Measurements from ENCODE around the gene ITPR2.
"Not testable (repeated sequence)": the region's sequence is repeated elsewhere in the genome, so short reads cannot be mapped to it uniquely, and the experiment has no call there.

ITPR2 gene

DNA sequence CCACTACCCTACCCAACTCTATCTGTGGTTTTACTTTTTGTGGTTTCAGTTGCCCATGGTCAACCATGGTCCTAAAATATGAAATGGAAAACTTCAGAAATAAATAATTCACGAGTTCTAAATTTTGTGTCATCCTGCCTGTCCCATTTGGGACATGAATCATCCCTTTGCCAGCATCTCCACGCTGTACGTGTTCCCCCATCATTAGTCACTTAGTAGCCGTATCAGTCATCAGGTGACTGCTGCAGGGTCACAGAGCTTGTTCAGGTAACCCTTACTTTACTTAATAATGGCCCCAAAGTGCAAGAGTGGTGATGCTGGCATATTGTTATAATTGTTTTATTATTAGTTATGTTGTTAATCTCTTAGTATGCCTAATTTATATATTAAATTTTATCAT, 209.9 kb downstream of the ITPR2 start:
- no peak for DNase-seq (ENCODE audit: low read depth)

- DNase-seq (ENCODE audit: low read depth), result no peak
Measured at GRCh38 chr12:26622601-26623000, 210.4 kb downstream of the ITPR2 start.

DNA sequence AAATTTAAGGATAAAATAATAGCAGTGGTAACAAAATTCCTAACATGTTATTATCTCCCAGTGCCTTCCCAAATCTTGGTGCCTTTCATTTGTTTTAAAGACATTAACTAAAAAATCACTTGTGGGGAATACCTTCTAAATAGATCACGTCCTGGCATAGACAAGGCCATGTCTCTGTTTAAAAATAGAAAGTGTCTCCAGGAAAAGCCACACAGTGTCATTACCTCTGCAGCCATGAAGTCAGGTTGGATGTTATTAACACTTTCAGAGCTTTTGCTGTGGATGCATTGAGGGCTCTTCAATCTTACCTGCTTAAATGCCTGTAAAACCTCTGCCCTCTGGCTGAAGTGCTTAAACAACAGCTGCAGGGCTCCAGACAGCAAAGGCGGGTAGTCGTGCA, 211.1 kb downstream of the ITPR2 start:
- no peak for DNase-seq (ENCODE audit: low read depth)

GRCh38 chr12:26620907-26621306, 212.1 kb downstream of the ITPR2 start:
- DNase-seq (ENCODE audit: low read depth), result no peak

- DNase-seq (ENCODE audit: low read depth), result no peak
Measured at GRCh38 chr12:26617513-26617912, 215.5 kb downstream of the ITPR2 start.

DNA sequence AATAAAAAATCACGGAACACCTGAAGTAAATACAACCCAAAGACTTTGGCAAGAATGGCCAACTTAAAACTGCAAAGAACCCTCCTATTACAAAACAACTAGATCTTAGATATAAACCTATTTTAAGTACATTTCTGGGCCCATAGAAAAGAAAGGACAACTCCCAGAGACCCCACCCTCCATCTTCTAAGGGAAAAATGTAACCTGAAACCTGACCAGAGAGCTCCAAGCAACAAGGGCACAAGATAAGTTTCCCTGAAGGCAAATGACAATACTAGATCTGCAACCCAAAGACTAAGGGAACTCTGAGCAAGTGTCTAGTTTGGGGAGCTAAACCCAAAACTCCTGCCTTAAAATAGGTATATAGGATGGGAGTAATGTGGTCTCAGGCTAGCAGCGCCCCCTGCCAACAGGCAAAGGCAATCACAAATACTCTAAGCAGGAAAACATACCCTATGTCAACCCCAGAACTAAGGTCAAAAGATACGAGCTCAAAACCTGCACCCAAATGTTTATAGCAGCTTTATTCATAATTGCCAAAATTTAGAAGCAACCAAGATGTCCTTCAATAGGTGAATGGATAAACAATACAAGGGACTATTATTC, 218.9 kb downstream of the ITPR2 start:
- peak; percentile 18 for DNase-seq (ENCODE audit: low read depth)

GRCh38 chr12:26612203-26612602, 220.8 kb downstream of the ITPR2 start:
- no peak for DNase-seq (ENCODE audit: low read depth)

- no peak for DNase-seq (ENCODE audit: low read depth)
Measured at GRCh38 chr12:26611598-26611997, 221.4 kb downstream of the ITPR2 start.

DNA sequence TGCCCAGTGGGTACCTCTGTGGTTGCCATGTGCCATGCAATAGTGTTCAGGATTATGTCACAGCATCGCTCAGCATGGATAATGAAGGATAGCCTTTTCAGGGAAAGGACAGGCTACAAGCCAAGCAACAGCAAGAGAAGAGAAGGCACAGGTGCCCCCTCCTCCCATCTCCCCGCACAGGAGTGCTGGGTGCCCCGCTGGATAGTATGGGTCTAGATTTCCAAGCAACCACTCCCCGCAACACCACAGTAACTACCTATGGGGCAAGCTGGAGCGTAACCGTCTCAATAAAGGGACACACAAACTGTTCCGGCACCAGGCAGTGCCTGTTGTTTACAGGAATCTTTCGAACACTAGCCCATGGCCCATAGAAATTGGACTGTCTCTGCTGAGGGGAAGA, 222.2 kb downstream of the ITPR2 start:
- no peak for DNase-seq (ENCODE audit: low read depth)

DNA sequence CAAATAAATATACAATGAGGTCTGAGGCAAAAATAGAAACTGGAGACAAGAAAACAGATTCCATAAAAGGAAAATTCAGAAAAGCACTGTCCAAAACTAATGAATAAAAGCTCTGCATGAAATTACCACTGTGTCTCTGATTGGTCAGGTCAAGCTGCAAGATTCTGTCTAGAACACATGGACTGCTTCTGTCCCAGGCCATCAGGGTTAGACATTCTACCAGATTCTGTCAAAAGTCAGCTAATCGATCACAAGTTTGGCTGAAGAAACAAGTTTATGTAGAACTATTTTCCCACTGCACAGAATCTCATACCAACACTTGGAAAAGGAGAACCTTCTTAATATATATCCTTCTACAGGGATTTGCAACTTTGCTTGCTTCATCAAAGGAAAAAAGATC, 223.0 kb downstream of the ITPR2 start:
- no peak for DNase-seq (ENCODE audit: low read depth)

DNA sequence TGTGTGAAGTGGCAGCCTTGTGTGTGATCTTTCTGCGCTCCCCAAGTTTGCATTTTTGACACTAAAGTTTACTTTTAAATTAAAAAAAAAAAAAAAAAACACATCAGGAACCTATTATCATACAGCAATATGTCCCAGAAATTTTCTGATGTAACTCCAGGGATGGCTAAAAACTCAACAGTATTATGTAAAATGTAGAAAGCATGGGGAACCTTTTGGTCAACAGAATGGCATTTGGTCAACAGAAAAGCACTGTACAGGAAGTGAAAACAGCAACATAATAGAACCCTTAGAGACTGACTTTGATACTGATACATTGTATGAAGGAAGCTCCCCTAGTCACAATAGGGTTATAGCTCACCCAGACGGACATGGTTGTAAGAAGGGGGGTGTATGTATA, 224.3 kb downstream of the ITPR2 start:
- DNase-seq (ENCODE audit: low read depth), result no peak

- DNase-seq (ENCODE audit: low read depth), result no peak
Measured at GRCh38 chr12:26608273-26608672, 224.7 kb downstream of the ITPR2 start.

GRCh38 chr12:26606911-26607310, 226.1 kb downstream of the ITPR2 start:
- no peak for DNase-seq (ENCODE audit: low read depth)

DNA sequence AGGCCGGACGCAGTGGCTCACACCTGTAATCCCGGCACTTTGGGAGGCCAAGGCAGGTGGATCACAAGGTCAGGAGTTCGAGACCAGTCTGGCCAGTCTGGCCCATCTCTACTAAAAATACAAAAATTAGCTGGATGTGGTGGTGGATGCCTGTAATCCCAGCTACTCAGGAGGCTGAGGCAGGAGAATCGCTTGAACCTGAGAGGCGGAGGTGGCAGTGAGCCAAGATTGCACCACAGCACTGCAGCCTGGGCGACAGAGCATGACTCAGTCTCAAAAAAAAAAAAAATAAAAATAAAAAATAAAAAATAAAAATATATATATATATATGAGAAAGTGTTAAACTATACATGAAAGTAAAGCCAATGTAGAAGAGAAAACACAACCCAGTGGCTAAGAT, 228.2 kb downstream of the ITPR2 start:
- DNase-seq (ENCODE audit: low read depth), result not testable (repeated sequence)

GRCh38 chr12:26599096-26599695, 233.8 kb downstream of the ITPR2 start:
- no peak for DNase-seq (ENCODE audit: low read depth)

- no peak for DNase-seq (ENCODE audit: low read depth)
Measured at GRCh38 chr12:26595806-26596205, 237.2 kb downstream of the ITPR2 start.

DNA sequence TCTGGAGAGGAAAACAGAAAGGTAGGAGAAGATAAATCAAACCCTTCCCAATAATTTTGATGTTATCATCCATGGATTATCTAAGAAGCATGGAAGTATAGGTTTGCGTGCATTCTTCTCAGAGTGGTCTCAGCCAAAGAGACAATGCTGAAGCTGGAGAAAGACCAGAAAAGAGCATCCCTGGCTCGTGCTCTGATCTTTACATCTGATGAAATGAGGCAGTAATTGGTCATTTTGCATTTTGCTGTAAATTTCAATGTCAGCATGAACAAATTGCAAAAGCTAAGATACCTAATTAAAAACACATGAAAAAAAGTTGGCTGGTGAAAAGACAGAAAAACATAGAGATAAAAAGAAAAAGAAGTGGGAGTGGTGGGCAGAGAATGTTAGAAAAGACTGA, 252.4 kb downstream of the ITPR2 start:
- DNase-seq (ENCODE audit: low read depth), result no peak

GRCh38 chr12:26576266-26576665, 256.7 kb downstream of the ITPR2 start:
- DNase-seq (ENCODE audit: low read depth), result no peak

DNA sequence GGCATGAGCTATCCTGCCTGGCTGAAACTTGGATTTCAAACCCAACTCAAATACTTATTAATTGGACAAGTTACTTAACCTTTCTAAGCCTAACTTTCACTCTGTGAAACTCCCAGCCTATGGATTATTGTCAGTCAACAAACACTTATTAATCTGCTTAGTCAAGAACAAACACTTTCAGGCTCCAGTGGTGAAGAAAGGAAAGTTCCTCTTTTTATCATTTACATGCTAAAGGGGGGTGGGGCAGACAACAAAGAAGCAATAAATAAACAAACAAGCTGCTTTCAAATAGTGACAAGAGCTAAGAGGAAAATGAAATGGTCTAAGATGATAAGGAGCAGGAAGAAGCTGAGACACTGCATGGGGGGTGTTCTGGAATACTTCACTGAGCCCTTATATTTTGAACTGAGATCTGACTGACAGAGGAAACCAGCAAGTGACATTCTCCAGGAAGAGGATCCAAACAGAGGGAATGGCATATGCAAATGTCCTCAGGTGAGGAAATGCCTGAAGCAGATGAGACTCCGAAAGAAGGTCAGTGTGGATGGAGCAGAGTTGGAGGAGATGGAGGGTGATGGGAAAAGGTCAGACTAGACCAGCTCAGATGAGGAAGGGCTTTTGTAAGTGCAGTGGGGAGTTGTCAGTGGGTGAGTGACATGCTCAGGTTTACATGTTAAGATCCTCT, 259.6 kb downstream of the ITPR2 start:
- DNase-seq (ENCODE audit: low read depth), result no peak

DNA sequence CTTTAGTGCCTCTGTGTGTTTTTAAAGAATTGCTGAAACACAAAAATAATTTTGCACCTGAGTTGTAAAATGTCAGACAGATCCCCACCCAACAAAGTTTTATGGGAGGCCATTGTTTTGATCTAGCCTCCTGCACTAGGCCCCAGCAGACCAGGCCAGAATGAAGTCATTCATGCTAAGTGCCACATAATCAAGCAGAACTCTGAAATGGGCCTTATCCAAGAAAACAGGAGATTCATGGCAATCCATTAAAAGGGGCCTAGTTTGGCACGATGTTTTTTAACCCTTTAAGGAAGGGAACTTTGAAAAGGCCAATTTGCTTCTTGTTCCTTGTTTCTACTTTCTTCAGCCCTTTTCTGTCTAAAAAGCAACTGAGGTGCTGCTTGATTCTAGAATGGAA, 260.9 kb downstream of the ITPR2 start:
- DNase-seq (ENCODE audit: low read depth), result no peak

- DNase-seq (ENCODE audit: low read depth), result no peak
Measured at GRCh38 chr12:26571560-26571959, 261.4 kb downstream of the ITPR2 start.

DNA sequence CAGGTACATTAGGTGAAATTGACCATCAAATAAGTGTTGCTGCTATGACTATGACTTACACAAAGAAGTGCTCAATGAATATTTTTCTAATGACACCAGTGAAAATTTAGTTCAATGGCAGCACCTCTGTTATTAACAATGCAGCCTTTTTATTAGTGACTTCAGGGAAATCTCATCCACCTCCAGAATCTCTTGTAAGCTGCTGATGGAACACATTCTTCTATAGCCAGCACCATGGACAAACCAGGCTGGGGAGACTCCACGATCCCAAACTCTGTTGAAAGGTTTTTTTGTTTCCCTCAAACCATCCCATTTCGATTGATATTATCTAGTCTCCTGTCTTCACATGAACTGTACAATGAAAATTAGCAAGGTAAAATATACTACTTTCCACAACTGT, 265.9 kb downstream of the ITPR2 start:
- DNase-seq (ENCODE audit: low read depth), result no peak

- DNase-seq (ENCODE audit: low read depth), result no peak
Measured at GRCh38 chr12:26566675-26567074, 266.3 kb downstream of the ITPR2 start.

GRCh38 chr12:26566186-26566585, 266.8 kb downstream of the ITPR2 start:
- no peak for DNase-seq (ENCODE audit: low read depth)
